ENCODE results near the gene SLC6A1. TPM values are rescaled to one million over a fixed set of nuclear protein-coding genes. Genes with fewer than 3 reads are reported as not detected.

The SLC6A1 gene
- total RNA-seq, 1 experiment from 2014 or later, result not detected

DNA sequence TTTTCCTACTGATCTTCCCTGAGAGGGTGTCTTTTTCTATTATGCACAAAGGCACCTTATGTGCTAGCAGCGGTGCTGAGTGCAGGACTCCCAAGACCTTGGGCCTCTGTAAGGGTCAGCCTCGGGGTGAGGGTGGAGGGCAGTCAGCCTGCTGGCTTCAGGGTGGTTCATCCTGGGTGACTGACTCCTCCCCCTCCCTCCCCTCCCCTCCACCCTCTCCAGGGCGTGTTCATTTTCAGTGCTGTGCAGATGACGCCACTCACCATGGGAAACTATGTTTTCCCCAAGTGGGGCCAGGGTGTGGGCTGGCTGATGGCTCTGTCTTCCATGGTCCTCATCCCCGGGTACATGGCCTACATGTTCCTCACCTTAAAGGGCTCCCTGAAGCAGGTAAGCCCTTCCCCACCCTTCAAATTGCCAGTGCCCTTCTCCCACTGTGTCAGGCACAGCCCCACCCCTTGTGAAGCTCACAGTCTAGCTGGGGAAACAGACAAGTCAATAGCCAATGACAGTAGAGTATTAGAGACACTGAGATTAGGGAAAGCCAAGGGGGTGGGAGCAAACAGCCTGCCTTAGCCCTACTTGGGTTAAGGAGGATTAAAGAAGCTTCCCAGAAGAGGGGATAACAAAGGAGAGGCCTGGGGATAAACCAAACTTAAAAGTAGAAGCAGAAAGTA is 41.9 kb downstream of the SLC6A1 start:
- no peaks in the 10 kb centered on the region for H3K9me3 Mint-ChIP-seq

More for the DNA sequence above, 41.9 kb downstream of the SLC6A1 start:
- DNase-seq, result no peak
- H3T11ph ChIP-seq (ENCODE audit: low read length), result no peak overlapping the region
- Mint-ChIP-seq H3K36me3 (ENCODE audit: insufficient read depth in 1 of 3, low read depth in 3 of 3) (no peaks in the 10 kb centered on the region), H3K4me1 (peaks cover 0 to 5% of the 10 kb centered on the region in 2 experiments; a peak in 1 of 4 replicates), H3K27ac (no peak overlapping the region), H3K4me3 (no peak overlapping the region), H3K27me3 (ENCODE audit: low read depth) (peaks cover 15% of the 10 kb centered on the region)
- H3K14ac ChIP-seq (ENCODE audit: insufficient read depth, low read length), result no peak overlapping the region; the same call in 1 of the 2 replicates
- no peak overlapping the region for H3K9ac ChIP-seq (ENCODE audit: extremely low read depth, insufficient read length, low read length)
- H3K9me3 ChIP-seq (ENCODE audit: control insufficient read depth, low read depth, low read length), result no peaks in the 10 kb centered on the region
- no peak overlapping the region for H2AK5ac ChIP-seq (ENCODE audit: insufficient read length, low read length)
- no peaks in the 10 kb centered on the region for H3K4me1 ChIP-seq (ENCODE audit: insufficient read depth, low read length)
- WGBS (ENCODE audit: extremely low coverage, insufficient read length, low lambda C conversion rate), result no CpG with 5 or more reads among the region's 5 CpGs
- no peaks in the 10 kb centered on the region for H3K27me3 ChIP-seq (ENCODE audit: insufficient read depth, low read length)
- no peak overlapping the region for H3K56ac ChIP-seq (ENCODE audit: insufficient read length, low read depth, low read length)
- H2BK12ac ChIP-seq (ENCODE audit: insufficient read length, low read depth, low read length), result no peak overlapping the region
- TF ChIP-seq, protein P1, sequence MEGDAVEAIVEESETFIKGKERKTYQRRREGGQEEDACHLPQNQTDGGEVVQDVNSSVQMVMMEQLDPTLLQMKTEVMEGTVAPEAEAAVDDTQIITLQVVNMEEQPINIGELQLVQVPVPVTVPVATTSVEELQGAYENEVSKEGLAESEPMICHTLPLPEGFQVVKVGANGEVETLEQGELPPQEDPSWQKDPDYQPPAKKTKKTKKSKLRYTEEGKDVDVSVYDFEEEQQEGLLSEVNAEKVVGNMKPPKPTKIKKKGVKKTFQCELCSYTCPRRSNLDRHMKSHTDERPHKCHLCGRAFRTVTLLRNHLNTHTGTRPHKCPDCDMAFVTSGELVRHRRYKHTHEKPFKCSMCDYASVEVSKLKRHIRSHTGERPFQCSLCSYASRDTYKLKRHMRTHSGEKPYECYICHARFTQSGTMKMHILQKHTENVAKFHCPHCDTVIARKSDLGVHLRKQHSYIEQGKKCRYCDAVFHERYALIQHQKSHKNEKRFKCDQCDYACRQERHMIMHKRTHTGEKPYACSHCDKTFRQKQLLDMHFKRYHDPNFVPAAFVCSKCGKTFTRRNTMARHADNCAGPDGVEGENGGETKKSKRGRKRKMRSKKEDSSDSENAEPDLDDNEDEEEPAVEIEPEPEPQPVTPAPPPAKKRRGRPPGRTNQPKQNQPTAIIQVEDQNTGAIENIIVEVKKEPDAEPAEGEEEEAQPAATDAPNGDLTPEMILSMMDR (conservative IDR thresholded peaks at IDR 0.05), result no peak
- no peak overlapping the region for H4K91ac ChIP-seq (ENCODE audit: insufficient read length, low read depth, low read length)
- no peak overlapping the region for H4K5ac ChIP-seq (ENCODE audit: insufficient read length, low read depth, low read length)
- no peak overlapping the region for H2BK120ac ChIP-seq (ENCODE audit: low read depth, low read length, poor library complexity, severe bottlenecking)
- no peak overlapping the region for H2AFZ ChIP-seq (ENCODE audit: low read length)
- H2BK5ac ChIP-seq (ENCODE audit: insufficient read length, low read length), result no peak overlapping the region
- H3K79me1 ChIP-seq (ENCODE audit: insufficient read depth, low read depth, low read length, poor library complexity, severe bottlenecking), result no peaks in the 10 kb centered on the region
- H4K20me1 ChIP-seq (ENCODE audit: control insufficient read depth, insufficient read depth, insufficient read length), result no peaks in the 10 kb centered on the region
- no peaks in the 10 kb centered on the region for H3K23me2 ChIP-seq (ENCODE audit: insufficient read length, low read depth, low read length, poor library complexity, severe bottlenecking)
- no peak overlapping the region for H3K27ac ChIP-seq (ENCODE audit: insufficient read length, low read depth, low read length)
- H3K4me2 ChIP-seq (ENCODE audit: insufficient read depth, insufficient read length, low read length), result no peak overlapping the region
- no peak overlapping the region for H2BK20ac ChIP-seq (ENCODE audit: low read depth, low read length, poor library complexity, severe bottlenecking)
- no peak overlapping the region for H3K4ac ChIP-seq (ENCODE audit: low read depth, low read length)
- H2BK15ac ChIP-seq (ENCODE audit: low read depth, low read length), result no peak overlapping the region
- H3K18ac ChIP-seq (ENCODE audit: insufficient read length, low read depth, low read length), result no peak overlapping the region
- no peak overlapping the region for H3K23ac ChIP-seq (ENCODE audit: insufficient read length, low read depth, low read length)
- no peaks in the 10 kb centered on the region for H3K79me2 ChIP-seq (ENCODE audit: insufficient read depth, low read length)
- no peak overlapping the region for H4K8ac ChIP-seq (replicated peaks; ENCODE audit: insufficient read length, low read depth, low read length)
